ENCODE measurements around the gene CFAP54. TPM values are rescaled to one million over a fixed set of nuclear protein-coding genes. Genes with fewer than 3 reads are reported as not detected.

Gene CFAP54
- total and polyA plus RNA-seq, 2 experiments from 2014 or later: 0.07 to 0.76 TPM

DNA sequence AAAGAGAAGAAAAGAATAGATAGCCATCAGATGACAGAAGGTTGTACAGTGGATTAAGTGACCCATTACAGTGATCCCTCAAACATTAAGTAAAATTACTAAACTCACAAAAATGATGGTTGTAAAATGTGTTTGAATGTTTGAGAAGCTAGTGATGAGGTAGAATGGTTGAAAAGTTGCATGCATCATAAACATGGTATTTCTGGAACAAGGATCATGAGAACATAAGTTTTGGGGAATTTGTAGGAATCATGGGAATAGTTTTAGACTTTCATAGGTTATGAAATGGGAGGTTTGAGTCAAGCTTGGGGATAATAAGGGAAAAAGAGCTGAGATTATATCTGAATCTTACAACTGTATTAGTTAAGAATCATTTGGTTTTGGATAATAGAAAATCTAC lies 383.6 kb downstream of the CFAP54 start (continued):
- TF ChIP-seq, protein P1, sequence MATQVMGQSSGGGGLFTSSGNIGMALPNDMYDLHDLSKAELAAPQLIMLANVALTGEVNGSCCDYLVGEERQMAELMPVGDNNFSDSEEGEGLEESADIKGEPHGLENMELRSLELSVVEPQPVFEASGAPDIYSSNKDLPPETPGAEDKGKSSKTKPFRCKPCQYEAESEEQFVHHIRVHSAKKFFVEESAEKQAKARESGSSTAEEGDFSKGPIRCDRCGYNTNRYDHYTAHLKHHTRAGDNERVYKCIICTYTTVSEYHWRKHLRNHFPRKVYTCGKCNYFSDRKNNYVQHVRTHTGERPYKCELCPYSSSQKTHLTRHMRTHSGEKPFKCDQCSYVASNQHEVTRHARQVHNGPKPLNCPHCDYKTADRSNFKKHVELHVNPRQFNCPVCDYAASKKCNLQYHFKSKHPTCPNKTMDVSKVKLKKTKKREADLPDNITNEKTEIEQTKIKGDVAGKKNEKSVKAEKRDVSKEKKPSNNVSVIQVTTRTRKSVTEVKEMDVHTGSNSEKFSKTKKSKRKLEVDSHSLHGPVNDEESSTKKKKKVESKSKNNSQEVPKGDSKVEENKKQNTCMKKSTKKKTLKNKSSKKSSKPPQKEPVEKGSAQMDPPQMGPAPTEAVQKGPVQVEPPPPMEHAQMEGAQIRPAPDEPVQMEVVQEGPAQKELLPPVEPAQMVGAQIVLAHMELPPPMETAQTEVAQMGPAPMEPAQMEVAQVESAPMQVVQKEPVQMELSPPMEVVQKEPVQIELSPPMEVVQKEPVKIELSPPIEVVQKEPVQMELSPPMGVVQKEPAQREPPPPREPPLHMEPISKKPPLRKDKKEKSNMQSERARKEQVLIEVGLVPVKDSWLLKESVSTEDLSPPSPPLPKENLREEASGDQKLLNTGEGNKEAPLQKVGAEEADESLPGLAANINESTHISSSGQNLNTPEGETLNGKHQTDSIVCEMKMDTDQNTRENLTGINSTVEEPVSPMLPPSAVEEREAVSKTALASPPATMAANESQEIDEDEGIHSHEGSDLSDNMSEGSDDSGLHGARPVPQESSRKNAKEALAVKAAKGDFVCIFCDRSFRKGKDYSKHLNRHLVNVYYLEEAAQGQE (IDR thresholded peaks at IDR 0.05; ENCODE audit: unreplicated experiment): no peak
- no peak for TF ChIP-seq JUNB (IDR thresholded peaks at IDR 0.05; ENCODE audit: unreplicated experiment)
- no peak for TF ChIP-seq NANOG (IDR thresholded peaks at IDR 0.05; ENCODE audit: borderline replicate concordance)
- TF ChIP-seq ZNF114 (CRISPR knock-in tag; IDR thresholded peaks at IDR 0.05): no peak

DNA sequence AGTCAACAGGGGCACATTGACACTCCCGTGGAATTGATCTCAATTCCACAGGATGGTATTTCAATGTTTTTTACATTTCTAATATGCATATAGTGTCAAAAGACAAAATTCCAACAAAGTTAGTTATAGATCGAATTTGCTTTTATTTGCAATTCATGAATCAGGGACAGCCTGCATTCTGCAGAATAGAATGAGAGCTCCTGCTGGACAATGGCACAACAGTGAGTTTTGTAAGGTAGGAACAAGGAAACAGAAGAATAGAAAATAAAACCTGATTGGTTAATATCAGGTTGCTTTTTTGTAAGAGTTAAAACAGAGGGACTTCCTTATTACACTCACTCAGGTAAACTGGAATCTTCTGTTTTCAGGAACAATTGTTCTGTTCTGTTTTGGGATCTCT lies 384.8 kb downstream of the CFAP54 start:
- Mint-ChIP-seq H3K9me3 (no peaks in the 10 kb centered on the region; the same call in 2 of the 3 replicates), H3K27me3 (ENCODE audit: insufficient read depth, low read depth, poor library complexity) (no peaks in the 10 kb centered on the region), H3K27ac (no peak overlapping the region), H3K4me3 (no peak overlapping the region), H3K4me1 (no peaks in the 10 kb centered on the region), H3K36me3 (ENCODE audit: low read depth) (no peaks in the 10 kb centered on the region)
- no peaks in the 10 kb centered on the region for H3F3A ChIP-seq (replicated peaks; ENCODE audit: low read depth)
- no peak overlapping the region for H3K4me3 ChIP-seq
- H3K27ac ChIP-seq (ENCODE audit: low read depth): no peak overlapping the region
- 0 out of 2 replicates have a peak, but pooled peaks cover 8% of the 10 kb centered on the region for H3K9me2 ChIP-seq (ENCODE audit: insufficient read depth)
- no peak overlapping the region for H2AFZ ChIP-seq
- no peak overlapping the region for H3K4me2 ChIP-seq
- H3K79me2 ChIP-seq (replicated peaks; ENCODE audit: insufficient read depth): no peaks in the 10 kb centered on the region
- ATAC-seq: no peak
- no peaks in the 10 kb centered on the region for H3K36me3 ChIP-seq (ENCODE audit: insufficient read depth)
- DNase-seq (ENCODE audit: low spot score): no peak
- no peaks in the 10 kb centered on the region for H3K4me1 ChIP-seq (ENCODE audit: insufficient read depth)
- no peaks in the 10 kb centered on the region for H3K27me3 ChIP-seq (ENCODE audit: insufficient read depth)
- H4K20me1 ChIP-seq (replicated peaks; ENCODE audit: insufficient read depth): no peaks in the 10 kb centered on the region
- TF ChIP-seq EZH2phosphoT487 (IDR thresholded peaks at IDR 0.05; ENCODE audit: unreplicated experiment) (no peak), ZNF331 (CRISPR knock-in tag; IDR thresholded peaks at IDR 0.05; ENCODE audit: low read depth) (no peak), NANOG (IDR thresholded peaks at IDR 0.05; ENCODE audit: borderline replicate concordance) (no peak), ZNF114 (CRISPR knock-in tag; IDR thresholded peaks at IDR 0.05) (no peak), POLR2AphosphoS5 (IDR thresholded peaks at IDR 0.05; ENCODE audit: low read depth) (no peak), CREB1 (CRISPR knock-in tag; IDR thresholded peaks at IDR 0.05; ENCODE audit: low read depth) (no peak)
- TF ChIP-seq, protein P2, sequence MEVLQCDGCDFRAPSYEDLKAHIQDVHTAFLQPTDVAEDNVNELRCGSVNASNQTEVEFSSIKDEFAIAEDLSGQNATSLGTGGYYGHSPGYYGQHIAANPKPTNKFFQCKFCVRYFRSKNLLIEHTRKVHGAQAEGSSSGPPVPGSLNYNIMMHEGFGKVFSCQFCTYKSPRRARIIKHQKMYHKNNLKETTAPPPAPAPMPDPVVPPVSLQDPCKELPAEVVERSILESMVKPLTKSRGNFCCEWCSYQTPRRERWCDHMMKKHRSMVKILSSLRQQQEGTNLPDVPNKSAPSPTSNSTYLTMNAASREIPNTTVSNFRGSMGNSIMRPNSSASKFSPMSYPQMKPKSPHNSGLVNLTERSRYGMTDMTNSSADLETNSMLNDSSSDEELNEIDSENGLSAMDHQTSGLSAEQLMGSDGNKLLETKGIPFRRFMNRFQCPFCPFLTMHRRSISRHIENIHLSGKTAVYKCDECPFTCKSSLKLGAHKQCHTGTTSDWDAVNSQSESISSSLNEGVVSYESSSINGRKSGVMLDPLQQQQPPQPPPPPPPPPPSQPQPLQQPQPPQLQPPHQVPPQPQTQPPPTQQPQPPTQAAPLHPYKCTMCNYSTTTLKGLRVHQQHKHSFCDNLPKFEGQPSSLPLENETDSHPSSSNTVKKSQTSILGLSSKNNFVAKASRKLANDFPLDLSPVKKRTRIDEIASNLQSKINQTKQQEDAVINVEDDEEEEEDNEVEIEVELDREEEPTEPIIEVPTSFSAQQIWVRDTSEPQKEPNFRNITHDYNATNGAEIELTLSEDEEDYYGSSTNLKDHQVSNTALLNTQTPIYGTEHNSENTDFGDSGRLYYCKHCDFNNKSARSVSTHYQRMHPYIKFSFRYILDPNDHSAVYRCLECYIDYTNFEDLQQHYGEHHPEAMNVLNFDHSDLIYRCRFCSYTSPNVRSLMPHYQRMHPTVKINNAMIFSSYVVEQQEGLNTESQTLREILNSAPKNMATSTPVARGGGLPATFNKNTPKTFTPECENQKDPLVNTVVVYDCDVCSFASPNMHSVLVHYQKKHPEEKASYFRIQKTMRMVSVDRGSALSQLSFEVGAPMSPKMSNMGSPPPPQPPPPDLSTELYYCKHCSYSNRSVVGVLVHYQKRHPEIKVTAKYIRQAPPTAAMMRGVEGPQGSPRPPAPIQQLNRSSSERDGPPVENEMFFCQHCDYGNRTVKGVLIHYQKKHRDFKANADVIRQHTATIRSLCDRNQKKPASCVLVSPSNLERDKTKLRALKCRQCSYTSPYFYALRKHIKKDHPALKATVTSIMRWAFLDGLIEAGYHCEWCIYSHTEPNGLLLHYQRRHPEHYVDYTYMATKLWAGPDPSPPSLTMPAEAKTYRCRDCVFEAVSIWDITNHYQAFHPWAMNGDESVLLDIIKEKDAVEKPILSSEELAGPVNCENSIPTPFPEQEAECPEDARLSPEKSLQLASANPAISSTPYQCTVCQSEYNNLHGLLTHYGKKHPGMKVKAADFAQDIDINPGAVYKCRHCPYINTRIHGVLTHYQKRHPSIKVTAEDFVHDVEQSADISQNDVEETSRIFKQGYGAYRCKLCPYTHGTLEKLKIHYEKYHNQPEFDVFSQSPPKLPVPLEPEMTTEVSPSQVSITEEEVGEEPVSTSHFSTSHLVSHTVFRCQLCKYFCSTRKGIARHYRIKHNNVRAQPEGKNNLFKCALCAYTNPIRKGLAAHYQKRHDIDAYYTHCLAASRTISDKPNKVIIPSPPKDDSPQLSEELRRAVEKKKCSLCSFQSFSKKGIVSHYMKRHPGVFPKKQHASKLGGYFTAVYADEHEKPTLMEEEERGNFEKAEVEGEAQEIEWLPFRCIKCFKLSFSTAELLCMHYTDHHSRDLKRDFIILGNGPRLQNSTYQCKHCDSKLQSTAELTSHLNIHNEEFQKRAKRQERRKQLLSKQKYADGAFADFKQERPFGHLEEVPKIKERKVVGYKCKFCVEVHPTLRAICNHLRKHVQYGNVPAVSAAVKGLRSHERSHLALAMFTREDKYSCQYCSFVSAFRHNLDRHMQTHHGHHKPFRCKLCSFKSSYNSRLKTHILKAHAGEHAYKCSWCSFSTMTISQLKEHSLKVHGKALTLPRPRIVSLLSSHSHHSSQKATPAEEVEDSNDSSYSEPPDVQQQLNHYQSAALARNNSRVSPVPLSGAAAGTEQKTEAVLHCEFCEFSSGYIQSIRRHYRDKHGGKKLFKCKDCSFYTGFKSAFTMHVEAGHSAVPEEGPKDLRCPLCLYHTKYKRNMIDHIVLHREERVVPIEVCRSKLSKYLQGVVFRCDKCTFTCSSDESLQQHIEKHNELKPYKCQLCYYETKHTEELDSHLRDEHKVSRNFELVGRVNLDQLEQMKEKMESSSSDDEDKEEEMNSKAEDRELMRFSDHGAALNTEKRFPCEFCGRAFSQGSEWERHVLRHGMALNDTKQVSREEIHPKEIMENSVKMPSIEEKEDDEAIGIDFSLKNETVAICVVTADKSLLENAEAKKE (CRISPR knock-in tag; IDR thresholded peaks at IDR 0.05): no peak
- TF ChIP-seq, protein P3, sequence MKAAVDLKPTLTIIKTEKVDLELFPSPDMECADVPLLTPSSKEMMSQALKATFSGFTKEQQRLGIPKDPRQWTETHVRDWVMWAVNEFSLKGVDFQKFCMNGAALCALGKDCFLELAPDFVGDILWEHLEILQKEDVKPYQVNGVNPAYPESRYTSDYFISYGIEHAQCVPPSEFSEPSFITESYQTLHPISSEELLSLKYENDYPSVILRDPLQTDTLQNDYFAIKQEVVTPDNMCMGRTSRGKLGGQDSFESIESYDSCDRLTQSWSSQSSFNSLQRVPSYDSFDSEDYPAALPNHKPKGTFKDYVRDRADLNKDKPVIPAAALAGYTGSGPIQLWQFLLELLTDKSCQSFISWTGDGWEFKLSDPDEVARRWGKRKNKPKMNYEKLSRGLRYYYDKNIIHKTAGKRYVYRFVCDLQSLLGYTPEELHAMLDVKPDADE (IDR thresholded peaks at IDR 0.05): no peak
- TF ChIP-seq, protein P4, sequence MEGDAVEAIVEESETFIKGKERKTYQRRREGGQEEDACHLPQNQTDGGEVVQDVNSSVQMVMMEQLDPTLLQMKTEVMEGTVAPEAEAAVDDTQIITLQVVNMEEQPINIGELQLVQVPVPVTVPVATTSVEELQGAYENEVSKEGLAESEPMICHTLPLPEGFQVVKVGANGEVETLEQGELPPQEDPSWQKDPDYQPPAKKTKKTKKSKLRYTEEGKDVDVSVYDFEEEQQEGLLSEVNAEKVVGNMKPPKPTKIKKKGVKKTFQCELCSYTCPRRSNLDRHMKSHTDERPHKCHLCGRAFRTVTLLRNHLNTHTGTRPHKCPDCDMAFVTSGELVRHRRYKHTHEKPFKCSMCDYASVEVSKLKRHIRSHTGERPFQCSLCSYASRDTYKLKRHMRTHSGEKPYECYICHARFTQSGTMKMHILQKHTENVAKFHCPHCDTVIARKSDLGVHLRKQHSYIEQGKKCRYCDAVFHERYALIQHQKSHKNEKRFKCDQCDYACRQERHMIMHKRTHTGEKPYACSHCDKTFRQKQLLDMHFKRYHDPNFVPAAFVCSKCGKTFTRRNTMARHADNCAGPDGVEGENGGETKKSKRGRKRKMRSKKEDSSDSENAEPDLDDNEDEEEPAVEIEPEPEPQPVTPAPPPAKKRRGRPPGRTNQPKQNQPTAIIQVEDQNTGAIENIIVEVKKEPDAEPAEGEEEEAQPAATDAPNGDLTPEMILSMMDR (conservative IDR thresholded peaks at IDR 0.05; ENCODE audit: low read depth in 2 of 2): no peak
